ENCODE data around the gene DIS3L. TPM values are rescaled to one million over a fixed set of nuclear protein-coding genes. Genes with fewer than 3 reads are reported as not detected.
"Not testable (repeated sequence)": the region's sequence is repeated elsewhere in the genome, so short reads cannot be mapped to it uniquely, and the experiment has no call there.

The DIS3L gene
- total RNA-seq (10 to 100 TPM; 27.8 to 38.7 (median 34.9) TPM), polyA plus RNA-seq (10 to 100 TPM; 11.0 to 41.5 (median 21.8) TPM)
- long read RNA-seq, donor 1, transcript DIS3L-202 (17 exons, 3,647 nt): major isoform, 29 of 50 reads
- long read RNA-seq, donor 1, partial matches to known transcripts: 0 of 50 reads
- long read RNA-seq, donor 1, other reads (novel, unspliced or antisense): 20 of 50 reads
- long read RNA-seq, donor 2, transcript DIS3L-202 (17 exons, 3,647 nt): major isoform, 57 of 92 reads
- long read RNA-seq, donor 2, partial matches to known transcripts: 5 of 92 reads
- long read RNA-seq, donor 2, other reads (novel, unspliced or antisense): 30 of 92 reads

DNA sequence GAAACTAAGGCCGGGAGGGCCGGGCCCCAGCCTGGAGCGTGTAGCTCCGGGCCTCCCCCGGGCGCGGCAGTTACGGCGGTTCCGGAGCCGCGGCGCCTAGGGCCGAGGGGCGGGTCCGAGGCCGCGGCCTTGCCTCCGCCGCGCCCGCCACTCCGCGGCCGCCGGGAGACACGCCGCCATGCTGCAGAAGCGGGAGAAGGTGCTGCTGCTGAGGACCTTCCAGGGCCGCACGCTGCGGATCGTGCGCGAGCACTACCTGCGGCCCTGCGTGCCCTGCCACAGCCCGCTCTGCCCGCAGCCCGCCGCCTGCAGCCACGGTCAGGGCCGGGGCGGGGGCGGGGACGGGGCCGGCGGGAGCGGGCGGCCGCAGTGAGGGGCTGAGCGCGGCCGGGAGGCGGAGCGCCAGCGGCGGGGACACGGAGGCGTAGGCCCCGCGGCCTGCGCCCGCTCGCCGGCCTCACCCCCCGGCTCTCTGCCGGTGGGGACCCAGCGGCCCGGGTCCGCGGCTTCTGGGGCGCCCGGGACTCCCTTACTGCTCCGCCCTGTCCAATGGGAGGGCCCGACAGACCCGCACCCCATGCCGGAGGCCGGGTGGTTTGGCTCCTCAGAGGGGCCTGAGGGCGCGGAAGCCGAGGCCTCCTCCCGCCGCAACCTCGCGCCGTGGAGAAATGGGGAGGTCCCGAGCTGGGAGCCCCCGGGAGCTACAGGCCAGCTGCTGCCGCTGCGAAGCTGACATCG is at the start of gene DIS3L:
Gene DIS3L, plus strand, starts transcription at position 150 of the 738 bp plus-strand sequence. Its CDS starts 29 bp downstream, at position 179.
- DNase-seq (peak; percentile 67 to 78), ATAC-seq (peak; percentile 82 to 86 (median 84))
- 0 to 1% (median 1%) methylated on average over 63 to 86 of the region's 92 CpGs for WGBS, 3 donors
- Histone ChIP-seq H3K4me1 (peaks cover 23% of the 10 kb centered on the region), H3K4me3 (peak within 1 kb of the TSS; percentile 86), H3K27ac (peak within 1 kb of the TSS; percentile 92), H3K27me3 (ENCODE audit: insufficient read depth in 3 of 3, low read length in 2 of 3) (no peaks in the 10 kb centered on the region), H3K9me3 (no peaks in the 10 kb centered on the region), H3K36me3 (ENCODE audit: insufficient read depth in 1 of 2, low read depth in 1 of 2) (peaks cover 0 to 15% of the 10 kb centered on the region in 2 donors)
- TF ChIP-seq, protein P1, sequence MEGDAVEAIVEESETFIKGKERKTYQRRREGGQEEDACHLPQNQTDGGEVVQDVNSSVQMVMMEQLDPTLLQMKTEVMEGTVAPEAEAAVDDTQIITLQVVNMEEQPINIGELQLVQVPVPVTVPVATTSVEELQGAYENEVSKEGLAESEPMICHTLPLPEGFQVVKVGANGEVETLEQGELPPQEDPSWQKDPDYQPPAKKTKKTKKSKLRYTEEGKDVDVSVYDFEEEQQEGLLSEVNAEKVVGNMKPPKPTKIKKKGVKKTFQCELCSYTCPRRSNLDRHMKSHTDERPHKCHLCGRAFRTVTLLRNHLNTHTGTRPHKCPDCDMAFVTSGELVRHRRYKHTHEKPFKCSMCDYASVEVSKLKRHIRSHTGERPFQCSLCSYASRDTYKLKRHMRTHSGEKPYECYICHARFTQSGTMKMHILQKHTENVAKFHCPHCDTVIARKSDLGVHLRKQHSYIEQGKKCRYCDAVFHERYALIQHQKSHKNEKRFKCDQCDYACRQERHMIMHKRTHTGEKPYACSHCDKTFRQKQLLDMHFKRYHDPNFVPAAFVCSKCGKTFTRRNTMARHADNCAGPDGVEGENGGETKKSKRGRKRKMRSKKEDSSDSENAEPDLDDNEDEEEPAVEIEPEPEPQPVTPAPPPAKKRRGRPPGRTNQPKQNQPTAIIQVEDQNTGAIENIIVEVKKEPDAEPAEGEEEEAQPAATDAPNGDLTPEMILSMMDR (IDR thresholded peaks at IDR 0.05): no peak
- intact Hi-C loops (cut with DNase I): no loop called here

DNA sequence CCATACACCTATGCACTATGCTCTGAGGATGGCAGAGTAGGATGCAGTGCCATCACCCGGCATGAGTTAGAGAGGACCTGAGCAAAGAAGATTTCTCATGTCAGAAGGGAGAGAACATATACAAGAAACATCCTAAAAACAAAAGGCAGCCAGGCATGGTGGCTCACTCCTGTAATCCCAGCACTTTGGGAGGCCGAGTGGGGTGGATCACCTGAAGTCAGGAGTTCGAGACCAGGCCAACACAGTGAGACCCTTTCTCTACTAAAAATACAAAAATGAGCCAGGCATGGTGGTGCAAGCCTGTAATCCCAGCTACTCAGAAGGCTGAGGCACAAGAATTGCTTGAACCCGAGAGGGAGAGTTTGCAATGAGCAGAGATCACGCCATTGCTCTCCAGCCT is 47.5 kb upstream of the DIS3L start:
- H3K4me1 ChIP-seq: not testable (repeated sequence)

DNA sequence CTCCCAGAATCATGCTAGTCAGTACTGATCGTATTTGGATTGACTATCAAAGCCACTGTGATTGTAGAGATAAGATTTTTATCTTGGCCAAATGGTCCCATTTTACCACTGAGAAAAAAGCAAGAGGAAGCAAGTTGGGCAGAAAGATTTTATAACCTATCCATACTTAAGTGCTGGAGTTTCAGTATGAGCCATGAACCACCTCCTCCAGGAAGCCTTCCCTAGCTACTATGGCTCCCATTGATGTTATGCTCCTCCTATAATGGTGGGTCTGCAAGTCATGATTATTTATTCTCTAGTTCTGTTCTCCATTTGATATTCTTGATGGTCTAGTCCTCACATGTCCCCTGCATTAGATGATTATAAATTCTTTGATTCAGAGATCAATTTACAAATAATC is 46.4 kb upstream of the DIS3L start:
- DNase-seq: no peak
- H3K4me1 ChIP-seq: peaks cover 2% of the 10 kb centered on the region
- no peaks in the 10 kb centered on the region for H3K36me3 ChIP-seq (ENCODE audit: insufficient read depth in 1 of 2, low read depth in 1 of 2)
- no peaks in the 10 kb centered on the region for H3K9me3 ChIP-seq
- TF ChIP-seq, protein P1 (IDR thresholded peaks at IDR 0.05): no peak
- no peak overlapping the region for H3K27ac ChIP-seq
- H3K4me3 ChIP-seq: no peak overlapping the region
- no peak for ATAC-seq
- WGBS, 3 donors: 87 to 89% (median 89%) methylated on average over 1 of the region's 1 CpG
- H3K27me3 ChIP-seq (ENCODE audit: insufficient read depth in 3 of 3, low read length in 2 of 3): peaks cover 0 to 38% (median 0%) of the 10 kb centered on the region in 3 donors
- intact Hi-C loops (cut with DNase I): no loop called here

More for the DNA sequence above, 47.5 kb upstream of the DIS3L start:
- DNase-seq; H3K9me3 ChIP-seq; intact Hi-C loops (cut with DNase I); H3K4me3 ChIP-seq; ATAC-seq; H3K27ac ChIP-seq; H3K36me3 ChIP-seq (ENCODE audit: insufficient read depth in 1 of 2, low read depth in 1 of 2): not testable (repeated sequence)
- H3K27me3 ChIP-seq (ENCODE audit: insufficient read depth in 3 of 3, low read length in 2 of 3): peaks cover 0 to 32% (median 0%) of the 10 kb centered on the region in 3 donors
- 75 to 83% (median 79%) methylated on average over 5 of the region's 5 CpGs for WGBS, 3 donors

DNA sequence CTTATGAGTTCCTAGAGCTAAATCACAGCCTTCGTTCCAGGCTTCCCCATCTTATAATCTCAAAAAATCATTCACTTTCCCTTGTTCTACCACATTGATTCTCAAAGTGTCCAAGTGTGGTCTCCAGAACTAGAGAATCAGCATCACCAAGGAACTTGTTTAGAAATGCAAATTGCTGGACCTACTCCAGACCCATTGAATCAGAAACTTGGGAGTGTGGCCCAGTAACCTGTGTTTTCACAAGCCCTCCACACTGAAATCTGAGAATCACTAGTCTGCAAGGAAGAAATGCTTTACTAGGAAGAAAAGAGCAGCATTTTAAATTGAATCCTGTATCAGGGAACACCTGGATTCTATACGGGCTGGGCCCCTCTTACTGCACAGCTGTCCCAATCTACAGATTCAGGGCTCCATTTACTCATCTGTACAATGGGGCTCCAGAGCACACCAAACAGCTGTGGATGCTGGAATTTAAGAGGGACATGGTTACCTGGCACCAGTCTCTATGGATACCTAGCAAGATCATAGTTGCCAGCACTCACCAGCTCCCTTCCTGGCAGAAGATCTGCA is 43.7 kb upstream of the DIS3L start:
- intact Hi-C loops (cut with DNase I): loop anchor here in 1 of 2 donors (5.0 kb wide), 1 partner anchor 38 kb away; no protein-coding TSS in a partner anchor
- Histone ChIP-seq H3K27me3 (ENCODE audit: insufficient read depth in 3 of 3, low read length in 2 of 3) (peaks cover 0 to 61% (median 14%) of the 10 kb centered on the region in 3 donors), H3K36me3 (ENCODE audit: insufficient read depth in 1 of 2, low read depth in 1 of 2) (no peaks in the 10 kb centered on the region), H3K4me3 (no peak overlapping the region), H3K27ac (no peak overlapping the region), H3K9me3 (no peaks in the 10 kb centered on the region), H3K4me1 (peaks cover 12% of the 10 kb centered on the region)
- DNase-seq (no peak), ATAC-seq (no peak)
- TF ChIP-seq, protein P1 (IDR thresholded peaks at IDR 0.05): no peak
- WGBS, 3 donors: 73 to 88% (median 82%) methylated on average over 2 of the region's 2 CpGs
